Upper lobe of left lung (tissue), 4 donors: Measurements from ENCODE around the gene DCAF17.

Source experiments
- CTCF ChIP-seq, 6 experiments: fragments of 450-650 bp in 4 of 6; fragments of 200-600 bp in 2 of 6; sonication (generic) in 2 of 6; IDR thresholded peaks; one replicate each; pipeline ENCODE4 v1.5.1; 2016 to 2019; ENCODE audit warnings: antibody characterized with exemption in 6 of 6
- EP300 ChIP-seq, 4 donors: sonication (generic); formaldehyde crosslinking; IDR thresholded peaks; one replicate each; pipeline ENCODE4 v1.5.1; 2017; ENCODE audit warnings: antibody characterized with exemption in 4 of 4, control low read depth in 2 of 4

- TF ChIP-seq CTCF (IDR thresholded peaks at IDR 0.05) = no peak
- no peak for TF ChIP-seq EP300 (IDR thresholded peaks at IDR 0.05)
Observed at GRCh38 chr2:171399292-171399691, 34.7 kb upstream of the DCAF17 start.
